Thyroid gland (tissue), 4 donors: ENCODE data around the gene IL20RB.

ENCODE experiments used
- CTCF ChIP-seq, 6 experiments: fragments of 200-600 bp in 3 of 6; fragments of 450-650 bp in 3 of 6; sonication (generic) in 3 of 6; IDR thresholded peaks; one replicate each; pipeline ENCODE4 v1.5.1; 2016 to 2019; ENCODE audit warnings: antibody characterized with exemption in 6 of 6, mild to moderate bottlenecking in 2 of 6, inconsistent platforms in 1 of 6, moderate library complexity in 1 of 6
- POLR2A ChIP-seq, 2 donors: fragments of 450-650 bp; IDR thresholded peaks; one replicate each; pipeline ENCODE4 v1.6.1; 2017; ENCODE audit warnings: antibody characterized with exemption in 2 of 2, mild to moderate bottlenecking in 2 of 2, moderate library complexity in 1 of 2

- TF ChIP-seq CTCF (IDR thresholded peaks at IDR 0.05), result no peak
- no peak for TF ChIP-seq POLR2A (IDR thresholded peaks at IDR 0.05)
Observed at GRCh38 chr3:137011153-137011552, 53.4 kb downstream of the IL20RB start.
